ENCODE measurements around the gene LAGE3. TPM values are rescaled to one million over a fixed set of nuclear protein-coding genes. Genes with fewer than 3 reads are reported as not detected.
A peak's percentile ranks its signal among the peaks of the same experiment; 100 is the strongest.

The LAGE3 gene
- total RNA-seq, 4 donors from 2014 or later, result 4.7 to 19.4 (median 13.1) TPM; not detected in 1

- DNase-seq, result no peak
- Histone ChIP-seq H3K4me1 (no peaks in the 10 kb centered on the region), H3K27ac (no peak overlapping the region), H3K4me3 (no peak overlapping the region), H3K9me3 (no peaks in the 10 kb centered on the region), H3K36me3 (no peaks in the 10 kb centered on the region), H3K27me3 (no peaks in the 10 kb centered on the region)
- intact Hi-C loops (cut with DNase I; ENCODE audit: low total_unique reads), result no loop called here
- TF ChIP-seq POLR2A (IDR thresholded peaks at IDR 0.05), result no peak
- TF ChIP-seq, protein P1, sequence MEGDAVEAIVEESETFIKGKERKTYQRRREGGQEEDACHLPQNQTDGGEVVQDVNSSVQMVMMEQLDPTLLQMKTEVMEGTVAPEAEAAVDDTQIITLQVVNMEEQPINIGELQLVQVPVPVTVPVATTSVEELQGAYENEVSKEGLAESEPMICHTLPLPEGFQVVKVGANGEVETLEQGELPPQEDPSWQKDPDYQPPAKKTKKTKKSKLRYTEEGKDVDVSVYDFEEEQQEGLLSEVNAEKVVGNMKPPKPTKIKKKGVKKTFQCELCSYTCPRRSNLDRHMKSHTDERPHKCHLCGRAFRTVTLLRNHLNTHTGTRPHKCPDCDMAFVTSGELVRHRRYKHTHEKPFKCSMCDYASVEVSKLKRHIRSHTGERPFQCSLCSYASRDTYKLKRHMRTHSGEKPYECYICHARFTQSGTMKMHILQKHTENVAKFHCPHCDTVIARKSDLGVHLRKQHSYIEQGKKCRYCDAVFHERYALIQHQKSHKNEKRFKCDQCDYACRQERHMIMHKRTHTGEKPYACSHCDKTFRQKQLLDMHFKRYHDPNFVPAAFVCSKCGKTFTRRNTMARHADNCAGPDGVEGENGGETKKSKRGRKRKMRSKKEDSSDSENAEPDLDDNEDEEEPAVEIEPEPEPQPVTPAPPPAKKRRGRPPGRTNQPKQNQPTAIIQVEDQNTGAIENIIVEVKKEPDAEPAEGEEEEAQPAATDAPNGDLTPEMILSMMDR (IDR thresholded peaks at IDR 0.05), result no peak
Measured at GRCh38 chrX:154445776-154446175, 33.3 kb downstream of the LAGE3 start.

DNA sequence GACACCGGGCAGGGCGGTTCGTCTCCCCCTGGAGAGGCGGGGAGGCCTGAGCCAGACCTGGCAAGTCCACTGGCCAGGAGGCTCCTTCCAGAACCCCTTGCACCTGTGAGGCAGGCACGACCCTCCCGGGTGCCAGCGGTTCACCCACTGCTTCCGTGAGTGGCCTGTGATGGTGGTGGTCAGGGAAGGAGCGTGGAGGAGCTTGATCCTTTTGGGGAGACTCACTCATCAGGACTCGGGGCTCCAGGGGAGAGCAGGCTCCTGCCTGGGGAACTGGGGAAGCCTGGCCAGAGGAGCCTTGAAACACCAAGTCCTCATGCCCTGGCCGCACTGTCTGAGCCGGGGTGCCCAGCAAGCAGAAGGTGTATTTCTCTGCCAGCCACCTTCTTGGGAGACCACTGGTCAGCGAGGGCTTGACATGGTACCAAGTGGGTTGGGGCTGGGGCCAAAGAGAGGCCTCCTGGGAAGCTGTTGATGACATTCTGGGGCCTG is 34.3 kb downstream of the LAGE3 start:
- H3K27ac ChIP-seq, result peak overlapping the region; percentile 86 to 89
- H3K4me3 ChIP-seq, result peak overlapping the region; percentile 15 to 44
- TF ChIP-seq, protein P1 (IDR thresholded peaks at IDR 0.05), result no peak
- TF ChIP-seq POLR2A (IDR thresholded peaks at IDR 0.05), result no peak
- H3K27me3 ChIP-seq, result no peaks in the 10 kb centered on the region
- no peaks in the 10 kb centered on the region for H3K36me3 ChIP-seq
- intact Hi-C loops (cut with DNase I; ENCODE audit: low total_unique reads), result no loop called here
- H3K4me1 ChIP-seq, result no peaks in the 10 kb centered on the region
- no peaks in the 10 kb centered on the region for H3K9me3 ChIP-seq
- no peak for DNase-seq

DNA sequence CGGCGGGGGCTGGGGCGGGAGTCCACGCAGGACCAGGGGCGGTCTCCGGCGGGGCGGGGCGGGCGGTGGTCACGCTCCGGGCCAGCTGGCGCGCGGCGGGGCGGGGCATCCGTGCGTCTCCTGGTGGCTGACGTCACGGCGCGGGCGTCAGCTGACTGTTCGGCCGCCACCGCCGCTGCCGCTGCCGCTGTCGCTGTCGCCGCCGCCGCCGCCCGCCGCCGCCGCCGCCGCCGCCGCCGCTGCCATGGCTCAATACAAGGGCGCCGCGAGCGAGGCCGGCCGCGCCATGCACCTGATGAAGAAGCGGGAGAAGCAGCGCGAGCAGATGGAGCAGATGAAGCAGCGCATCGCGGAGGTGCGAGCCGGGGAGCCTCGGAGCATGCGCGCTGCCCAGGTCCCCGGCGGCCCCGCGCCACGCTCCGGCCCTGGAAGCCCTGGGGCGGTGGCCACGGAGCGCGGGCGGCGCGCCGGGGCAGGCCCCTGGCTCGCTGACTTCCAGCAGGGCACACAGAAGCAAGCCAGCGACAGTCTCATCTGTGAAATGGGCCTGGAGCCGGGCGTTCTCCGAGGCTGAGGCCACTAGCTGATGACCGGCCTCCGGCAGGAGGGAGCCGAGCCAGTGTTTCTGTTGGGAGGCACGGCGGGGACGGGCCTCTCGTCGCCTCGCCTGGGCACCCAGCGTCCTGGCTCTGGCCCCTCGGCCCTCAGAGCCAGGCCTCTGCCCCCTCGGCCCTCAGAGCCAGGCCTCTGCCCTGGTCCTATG is 34.9 kb downstream of the LAGE3 start, which contains the start of gene FAM50A:
Gene FAM50A (plus strand): TSS at position 150 of the 763 bp plus-strand sequence. CDS start 95 bp downstream, at position 245.
- no peaks in the 10 kb centered on the region for H3K9me3 ChIP-seq
- no peaks in the 10 kb centered on the region for H3K4me1 ChIP-seq
- H3K27ac ChIP-seq, result peak within 1 kb of the TSS; percentile 86 to 89
- peak within 1 kb of the TSS; percentile 15 to 44 for H3K4me3 ChIP-seq
- no peaks in the 10 kb centered on the region for H3K36me3 ChIP-seq
- intact Hi-C loops (cut with DNase I; ENCODE audit: low total_unique reads), result no loop called here
- TF ChIP-seq POLR2A (IDR thresholded peaks at IDR 0.05), result peak; percentile 51 to 63
- TF ChIP-seq, protein P1 (IDR thresholded peaks at IDR 0.05), result peak in 2 of 4 experiments; percentile 4 to 12
- H3K27me3 ChIP-seq, result no peaks in the 10 kb centered on the region
- peak; percentile 74 to 79 for DNase-seq

DNA sequence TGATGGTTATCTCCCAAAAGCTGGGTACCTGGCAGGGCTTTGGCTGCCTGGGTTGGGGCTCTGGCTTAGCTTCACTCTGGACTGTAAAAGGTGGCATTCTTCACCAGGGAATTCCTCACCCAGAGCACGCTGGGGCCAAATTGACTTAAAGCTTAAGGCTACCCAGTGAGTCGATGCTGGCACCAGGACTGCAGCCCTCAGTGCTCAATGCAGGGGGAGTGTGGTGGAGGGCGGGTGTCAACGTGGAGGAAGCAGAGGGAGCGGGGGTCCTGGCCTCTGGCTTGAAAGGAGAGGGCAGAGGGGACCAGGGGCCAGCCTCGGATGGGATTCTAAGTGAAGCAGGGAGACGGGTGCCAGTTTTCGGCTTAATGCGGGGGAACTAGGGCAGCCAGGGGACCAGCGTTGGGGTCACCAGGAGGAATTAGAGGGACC is 35.6 kb downstream of the LAGE3 start:
- H3K27me3 ChIP-seq, result no peaks in the 10 kb centered on the region

More for the DNA sequence above, 35.6 kb downstream of the LAGE3 start:
- peaks cover 0 to 5% of the 10 kb centered on the region in 2 donors for H3K4me1 ChIP-seq
- no peaks in the 10 kb centered on the region for H3K36me3 ChIP-seq
- peak overlapping the region in 1 of 2 donors; percentile 27 for H3K4me3 ChIP-seq
- DNase-seq, result no peak
- intact Hi-C loops (cut with DNase I; ENCODE audit: low total_unique reads), result no loop called here
- peak overlapping the region; percentile 86 to 89 for H3K27ac ChIP-seq
- TF ChIP-seq, protein P1 (IDR thresholded peaks at IDR 0.05), result no peak
- no peak for TF ChIP-seq POLR2A (IDR thresholded peaks at IDR 0.05)
- no peaks in the 10 kb centered on the region for H3K9me3 ChIP-seq
